ENCODE results near the gene GJA8. TPM values are rescaled to one million over a fixed set of nuclear protein-coding genes. Genes with fewer than 3 reads are reported as not detected.

The GJA8 gene
- total and polyA plus RNA-seq, 2 donors from 2014 or later = 2.4 TPM; not detected in 1

- Histone ChIP-seq H3K27ac (ENCODE audit: low read depth in 2 of 2, low read length in 2 of 2) (no peak overlapping the region), H3K9ac (ENCODE audit: low read length in 3 of 3) (no peak overlapping the region), H3K4me3 (ENCODE audit: low read length in 3 of 3) (no peak overlapping the region), H3K9me3 (ENCODE audit: control insufficient read depth in 2 of 3, insufficient read depth in 1 of 3, low read length in 3 of 3) (peaks cover 0 to 2% (median 0%) of the 10 kb centered on the region in 3 donors), H3K4me1 (ENCODE audit: control insufficient read depth in 2 of 3, insufficient read depth in 2 of 3, low read depth in 1 of 3, low read length in 3 of 3) (no peaks in the 10 kb centered on the region), H3K27me3 (ENCODE audit: control insufficient read depth, insufficient read depth, low read length) (no peaks in the 10 kb centered on the region), H3K36me3 (ENCODE audit: control insufficient read depth in 2 of 3, insufficient read depth in 3 of 3, low read length in 3 of 3) (no peaks in the 10 kb centered on the region)
- no peak for FAIRE-seq
- intact Hi-C loops (cut with DNase I) = no loop called here
- no peak for DNase-seq
- no peak for TF ChIP-seq CTCF (IDR thresholded peaks at IDR 0.05; ENCODE audit: borderline replicate concordance, extremely low read depth, insufficient read depth)
These were observed 24.6 kb upstream of the GJA8 start for GRCh38 chr1:147878022-147878421.

GRCh38 chr1:147879911-147880310 is 22.7 kb upstream of the GJA8 start:
- H3K4me1 ChIP-seq (ENCODE audit: control insufficient read depth in 2 of 3, insufficient read depth in 2 of 3, low read depth in 1 of 3, low read length in 3 of 3) = no peaks in the 10 kb centered on the region
- no peak for FAIRE-seq
- no peak for DNase-seq
- H3K27me3 ChIP-seq (ENCODE audit: control insufficient read depth, insufficient read depth, low read length) = no peaks in the 10 kb centered on the region
- H3K9me3 ChIP-seq (ENCODE audit: control insufficient read depth in 2 of 3, insufficient read depth in 1 of 3, low read length in 3 of 3) = peaks cover 0 to 2% (median 0%) of the 10 kb centered on the region in 3 donors
- H3K36me3 ChIP-seq (ENCODE audit: control insufficient read depth in 2 of 3, insufficient read depth in 3 of 3, low read length in 3 of 3) = no peaks in the 10 kb centered on the region
- intact Hi-C loops (cut with DNase I) = no loop called here
- H3K27ac ChIP-seq (ENCODE audit: low read depth in 2 of 2, low read length in 2 of 2) = no peak overlapping the region
- no peak for TF ChIP-seq CTCF (IDR thresholded peaks at IDR 0.05; ENCODE audit: borderline replicate concordance, extremely low read depth, insufficient read depth)
- no peak overlapping the region for H3K4me3 ChIP-seq (ENCODE audit: low read length in 3 of 3)
- no peak overlapping the region for H3K9ac ChIP-seq (ENCODE audit: low read length in 3 of 3)

- no peaks in the 10 kb centered on the region for H3K36me3 ChIP-seq (ENCODE audit: control insufficient read depth in 2 of 3, insufficient read depth in 3 of 3, low read length in 3 of 3)
- intact Hi-C loops (cut with DNase I) = no loop called here
- no peak overlapping the region for H3K27ac ChIP-seq (ENCODE audit: low read depth in 2 of 2, low read length in 2 of 2)
- no peak for TF ChIP-seq CTCF (IDR thresholded peaks at IDR 0.05; ENCODE audit: borderline replicate concordance, extremely low read depth, insufficient read depth)
- DNase-seq = no peak
- H3K4me3 ChIP-seq (ENCODE audit: low read length in 3 of 3) = no peak overlapping the region
- H3K9me3 ChIP-seq (ENCODE audit: control insufficient read depth in 2 of 3, insufficient read depth in 1 of 3, low read length in 3 of 3) = peaks cover 0 to 2% (median 0%) of the 10 kb centered on the region in 3 donors
- H3K9ac ChIP-seq (ENCODE audit: low read length in 3 of 3) = no peak overlapping the region
- H3K4me1 ChIP-seq (ENCODE audit: control insufficient read depth in 2 of 3, insufficient read depth in 2 of 3, low read depth in 1 of 3, low read length in 3 of 3) = no peaks in the 10 kb centered on the region
- no peaks in the 10 kb centered on the region for H3K27me3 ChIP-seq (ENCODE audit: control insufficient read depth, insufficient read depth, low read length)
- FAIRE-seq = no peak
These were observed 20.1 kb upstream of the GJA8 start for GRCh38 chr1:147882535-147882934.
